Mucosa of stomach (tissue), 1 donor: Measurements from ENCODE around the gene ALDH1A1.
A peak's percentile ranks its signal among the peaks of the same experiment; 100 is the strongest.

Experiments
- H3K27me3 ChIP-seq: one replicate; pipeline ENCODE4 v1.7.0; 2013; ENCODE audit warnings: mild to moderate bottlenecking, low read length; ENCODE audit not compliant: control insufficient read depth, insufficient read depth
- H3K36me3 ChIP-seq: one replicate; pipeline ENCODE4 v1.7.0; 2013; ENCODE audit warnings: low read length; ENCODE audit not compliant: control insufficient read depth, insufficient read depth
- H3K4me1 ChIP-seq: one replicate; pipeline ENCODE4 v1.7.0; 2013; ENCODE audit warnings: mild to moderate bottlenecking, low read length; ENCODE audit not compliant: control insufficient read depth, insufficient read depth
- H3K4me3 ChIP-seq: one replicate; pipeline ENCODE4 v1.7.0; 2013; ENCODE audit warnings: low read length
- H3K9ac ChIP-seq: one replicate; pipeline ENCODE4 v1.7.0; 2013; ENCODE audit warnings: mild to moderate bottlenecking, low read length, moderate library complexity
- H3K9me3 ChIP-seq: one replicate; pipeline ENCODE4 v1.7.0; 2013; ENCODE audit warnings: mild to moderate bottlenecking, low read length, moderate library complexity; ENCODE audit not compliant: control insufficient read depth
- donor health status: Pancreatic carcinoma.

The ALDH1A1 gene

GRCh38 chr9:72974501-72974900, 21.6 kb upstream of the ALDH1A1 start:
- Histone ChIP-seq H3K9ac (no peak overlapping the region), H3K36me3 (no peaks in the 10 kb centered on the region), H3K9me3 (no peaks in the 10 kb centered on the region), H3K4me1 (peaks cover 15% of the 10 kb centered on the region), H3K27me3 (no peaks in the 10 kb centered on the region), H3K4me3 (no peak overlapping the region)

- Histone ChIP-seq H3K4me1 (peaks cover 2% of the 10 kb centered on the region), H3K36me3 (no peaks in the 10 kb centered on the region), H3K4me3 (no peak overlapping the region), H3K9ac (no peak overlapping the region), H3K9me3 (no peaks in the 10 kb centered on the region), H3K27me3 (no peaks in the 10 kb centered on the region)
Measured at GRCh38 chr9:72972636-72973035, 19.8 kb upstream of the ALDH1A1 start.

- no peak overlapping the region for H3K4me3 ChIP-seq
- H3K36me3 ChIP-seq = no peaks in the 10 kb centered on the region
- H3K4me1 ChIP-seq = no peaks in the 10 kb centered on the region
- H3K27me3 ChIP-seq = no peaks in the 10 kb centered on the region
- H3K9me3 ChIP-seq = no peaks in the 10 kb centered on the region
- H3K9ac ChIP-seq = no peak overlapping the region
Measured at GRCh38 chr9:72971411-72971810, 18.6 kb upstream of the ALDH1A1 start.

- peaks cover under 1% of the 10 kb centered on the region for H3K4me1 ChIP-seq
- H3K9me3 ChIP-seq = no peaks in the 10 kb centered on the region
- H3K27me3 ChIP-seq = no peaks in the 10 kb centered on the region
- H3K4me3 ChIP-seq = no peak overlapping the region
- H3K9ac ChIP-seq = no peak overlapping the region
- H3K36me3 ChIP-seq = no peaks in the 10 kb centered on the region
Measured at GRCh38 chr9:72960446-72960845, 7.6 kb upstream of the ALDH1A1 start.

GRCh38 chr9:72958485-72959281, 5.8 kb upstream of the ALDH1A1 start:
- Histone ChIP-seq H3K9me3 (no peaks in the 10 kb centered on the region), H3K4me1 (peaks cover 13% of the 10 kb centered on the region), H3K9ac (no peak overlapping the region), H3K27me3 (no peaks in the 10 kb centered on the region), H3K4me3 (no peak overlapping the region), H3K36me3 (no peaks in the 10 kb centered on the region)

- Histone ChIP-seq H3K4me1 (peaks cover 13% of the 10 kb centered on the region), H3K4me3 (no peak overlapping the region), H3K9ac (no peak overlapping the region), H3K36me3 (no peaks in the 10 kb centered on the region), H3K9me3 (no peaks in the 10 kb centered on the region), H3K27me3 (no peaks in the 10 kb centered on the region)
Measured at GRCh38 chr9:72955571-72955970, 2.7 kb upstream of the ALDH1A1 start.

GRCh38 chr9:72955126-72955455, 2.2 kb upstream of the ALDH1A1 start:
- H3K36me3 ChIP-seq = no peaks in the 10 kb centered on the region
- no peak overlapping the region for H3K9ac ChIP-seq
- no peaks in the 10 kb centered on the region for H3K9me3 ChIP-seq
- H3K27me3 ChIP-seq = no peaks in the 10 kb centered on the region
- peaks cover 13% of the 10 kb centered on the region for H3K4me1 ChIP-seq
- H3K4me3 ChIP-seq = no peak overlapping the region

- H3K9me3 ChIP-seq = no peaks in the 10 kb centered on the region
- H3K27me3 ChIP-seq = no peaks in the 10 kb centered on the region
- H3K9ac ChIP-seq = no peak overlapping the region
- H3K36me3 ChIP-seq = no peaks in the 10 kb centered on the region
- H3K4me1 ChIP-seq = peaks cover 13% of the 10 kb centered on the region
- H3K4me3 ChIP-seq = no peak overlapping the region
Measured at GRCh38 chr9:72954431-72955125, 1.7 kb upstream of the ALDH1A1 start.

- Histone ChIP-seq H3K4me3 (peak overlapping the region; percentile 62), H3K9me3 (no peaks in the 10 kb centered on the region), H3K36me3 (no peaks in the 10 kb centered on the region), H3K9ac (peak overlapping the region; percentile 73), H3K4me1 (peaks cover 27% of the 10 kb centered on the region), H3K27me3 (no peaks in the 10 kb centered on the region)
Measured at GRCh38 chr9:72952381-72952690, 517 bp downstream of the ALDH1A1 start.

- peak overlapping the region; percentile 73 for H3K9ac ChIP-seq
- no peaks in the 10 kb centered on the region for H3K36me3 ChIP-seq
- no peaks in the 10 kb centered on the region for H3K27me3 ChIP-seq
- no peaks in the 10 kb centered on the region for H3K9me3 ChIP-seq
- H3K4me3 ChIP-seq = peak overlapping the region; percentile 62
- H3K4me1 ChIP-seq = peaks cover 32% of the 10 kb centered on the region
Measured at GRCh38 chr9:72951520-72952380, 1.1 kb downstream of the ALDH1A1 start.

GRCh38 chr9:72950875-72951442, 1.9 kb downstream of the ALDH1A1 start:
- Histone ChIP-seq H3K9ac (peak overlapping the region; percentile 73), H3K4me1 (peaks cover 32% of the 10 kb centered on the region), H3K36me3 (no peaks in the 10 kb centered on the region), H3K27me3 (no peaks in the 10 kb centered on the region), H3K9me3 (no peaks in the 10 kb centered on the region), H3K4me3 (peak overlapping the region; percentile 62)

GRCh38 chr9:72949918-72950325, 2.9 kb downstream of the ALDH1A1 start:
- peak overlapping the region; percentile 73 for H3K9ac ChIP-seq
- no peaks in the 10 kb centered on the region for H3K27me3 ChIP-seq
- H3K36me3 ChIP-seq = no peaks in the 10 kb centered on the region
- peaks cover 26% of the 10 kb centered on the region for H3K4me1 ChIP-seq
- H3K9me3 ChIP-seq = no peaks in the 10 kb centered on the region
- H3K4me3 ChIP-seq = no peak overlapping the region
